Measurements from ENCODE around the gene ARSA. TPM values are rescaled to one million over a fixed set of nuclear protein-coding genes. Genes with fewer than 3 reads are reported as not detected.

The ARSA gene
- total RNA-seq, 1 donor from 2014 or later, result 39.8 TPM

DNA sequence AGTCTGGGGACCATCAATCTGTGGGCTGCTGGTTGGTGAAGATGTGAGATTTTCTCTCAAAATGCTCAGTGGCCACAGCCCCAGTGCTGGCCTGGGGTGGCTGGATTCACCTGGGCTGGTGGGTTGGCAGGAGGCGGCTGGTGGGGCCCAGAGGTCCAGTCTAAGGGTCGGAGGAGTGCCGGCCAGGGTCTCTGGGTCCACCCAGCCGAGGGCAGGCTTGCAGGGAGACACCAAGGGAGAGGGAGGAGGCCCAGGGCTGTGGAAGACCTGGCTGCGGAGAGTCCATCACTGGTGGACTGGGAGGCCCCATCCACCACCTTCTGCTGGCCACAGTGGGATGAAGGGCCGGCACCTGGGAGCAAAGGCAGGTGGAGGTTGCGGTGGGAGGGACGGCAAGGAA is 44.1 kb upstream of the ARSA start:
- Mint-ChIP-seq H3K4me1 (ENCODE audit: low read depth) (peaks cover 9% of the 10 kb centered on the region), H3K9me3 (ENCODE audit: low read depth) (no peaks in the 10 kb centered on the region), H3K27ac (ENCODE audit: unreplicated experiment) (no peak overlapping the region), H3K36me3 (ENCODE audit: low read depth) (no peaks in the 10 kb centered on the region), H3K4me3 (ENCODE audit: unreplicated experiment) (no peak overlapping the region), H3K27me3 (ENCODE audit: low read depth) (peaks cover 10% of the 10 kb centered on the region)
- TF ChIP-seq, protein P1, sequence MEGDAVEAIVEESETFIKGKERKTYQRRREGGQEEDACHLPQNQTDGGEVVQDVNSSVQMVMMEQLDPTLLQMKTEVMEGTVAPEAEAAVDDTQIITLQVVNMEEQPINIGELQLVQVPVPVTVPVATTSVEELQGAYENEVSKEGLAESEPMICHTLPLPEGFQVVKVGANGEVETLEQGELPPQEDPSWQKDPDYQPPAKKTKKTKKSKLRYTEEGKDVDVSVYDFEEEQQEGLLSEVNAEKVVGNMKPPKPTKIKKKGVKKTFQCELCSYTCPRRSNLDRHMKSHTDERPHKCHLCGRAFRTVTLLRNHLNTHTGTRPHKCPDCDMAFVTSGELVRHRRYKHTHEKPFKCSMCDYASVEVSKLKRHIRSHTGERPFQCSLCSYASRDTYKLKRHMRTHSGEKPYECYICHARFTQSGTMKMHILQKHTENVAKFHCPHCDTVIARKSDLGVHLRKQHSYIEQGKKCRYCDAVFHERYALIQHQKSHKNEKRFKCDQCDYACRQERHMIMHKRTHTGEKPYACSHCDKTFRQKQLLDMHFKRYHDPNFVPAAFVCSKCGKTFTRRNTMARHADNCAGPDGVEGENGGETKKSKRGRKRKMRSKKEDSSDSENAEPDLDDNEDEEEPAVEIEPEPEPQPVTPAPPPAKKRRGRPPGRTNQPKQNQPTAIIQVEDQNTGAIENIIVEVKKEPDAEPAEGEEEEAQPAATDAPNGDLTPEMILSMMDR (IDR thresholded peaks at IDR 0.05), result no peak
- peak; percentile 82 for DNase-seq (ENCODE audit: low spot score)

DNA sequence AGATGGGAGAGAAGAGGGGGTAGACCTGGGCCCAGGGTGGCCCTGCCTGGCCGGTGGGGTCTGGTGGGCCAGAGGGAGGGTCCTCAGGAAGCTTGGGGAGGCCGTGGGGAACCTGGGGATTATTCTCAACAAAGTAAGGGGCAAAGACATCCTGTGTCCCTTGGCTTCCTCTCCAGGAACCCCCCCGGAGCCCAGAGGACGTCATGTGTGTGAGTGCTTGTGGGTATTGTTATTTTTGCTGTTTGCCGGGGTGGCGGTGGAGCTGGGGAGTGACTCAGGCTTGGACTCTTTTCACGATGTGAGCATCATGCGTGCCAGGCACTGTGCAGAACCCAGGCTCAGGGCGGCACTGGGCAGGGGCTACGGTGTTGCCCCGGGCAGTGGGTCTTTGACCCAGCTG is 43.7 kb upstream of the ARSA start:
- Mint-ChIP-seq H3K36me3 (ENCODE audit: low read depth) (no peaks in the 10 kb centered on the region), H3K27ac (ENCODE audit: unreplicated experiment) (no peak overlapping the region), H3K9me3 (ENCODE audit: low read depth) (no peaks in the 10 kb centered on the region), H3K4me1 (ENCODE audit: low read depth) (peaks cover 9% of the 10 kb centered on the region), H3K4me3 (ENCODE audit: unreplicated experiment) (no peak overlapping the region), H3K27me3 (ENCODE audit: low read depth) (peaks cover 10% of the 10 kb centered on the region)
- TF ChIP-seq, protein P1 (IDR thresholded peaks at IDR 0.05), result no peak
- peak; percentile 67 for DNase-seq (ENCODE audit: low spot score)

DNA sequence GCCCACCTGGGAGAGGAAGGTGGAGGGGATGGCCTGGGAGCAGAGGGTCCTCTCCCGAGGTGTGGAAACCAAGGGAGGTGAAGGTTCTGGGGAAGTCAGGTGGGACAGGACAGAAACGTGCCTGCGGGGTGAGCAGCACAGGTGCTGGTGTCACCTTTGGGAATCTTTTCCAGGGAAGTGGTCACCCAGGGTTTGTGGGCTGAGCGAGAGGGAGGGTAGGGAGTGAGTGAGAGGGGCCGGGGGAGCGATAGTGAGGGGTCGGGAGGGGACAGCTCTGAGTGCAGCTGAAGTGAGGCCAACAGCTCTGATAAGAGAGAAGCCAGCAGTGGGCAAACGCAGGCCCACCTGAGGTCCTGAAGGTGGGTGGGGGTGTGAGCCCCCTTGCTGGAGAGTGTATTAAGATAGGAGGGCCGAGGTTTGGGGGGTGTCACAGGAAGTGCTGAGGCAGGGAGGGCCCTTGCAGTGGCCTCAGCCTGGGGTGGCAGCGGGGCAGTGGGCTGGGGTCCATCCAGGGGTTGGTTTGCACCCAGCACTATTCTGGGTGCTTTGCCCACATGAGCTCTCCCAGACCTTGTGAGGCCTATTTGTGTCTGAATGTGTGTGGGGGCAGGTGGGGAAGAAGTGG is 43.1 kb upstream of the ARSA start:
- no peaks in the 10 kb centered on the region for H3K9me3 Mint-ChIP-seq (ENCODE audit: low read depth)
- DNase-seq (ENCODE audit: low spot score), result peak; percentile 59
- peaks cover 9% of the 10 kb centered on the region for H3K4me1 Mint-ChIP-seq (ENCODE audit: low read depth)
- H3K4me3 Mint-ChIP-seq (ENCODE audit: unreplicated experiment), result no peak overlapping the region
- no peak overlapping the region for H3K27ac Mint-ChIP-seq (ENCODE audit: unreplicated experiment)
- H3K27me3 Mint-ChIP-seq (ENCODE audit: low read depth), result peaks cover 10% of the 10 kb centered on the region
- H3K36me3 Mint-ChIP-seq (ENCODE audit: low read depth), result no peaks in the 10 kb centered on the region
- TF ChIP-seq, protein P1 (IDR thresholded peaks at IDR 0.05), result no peak

DNA sequence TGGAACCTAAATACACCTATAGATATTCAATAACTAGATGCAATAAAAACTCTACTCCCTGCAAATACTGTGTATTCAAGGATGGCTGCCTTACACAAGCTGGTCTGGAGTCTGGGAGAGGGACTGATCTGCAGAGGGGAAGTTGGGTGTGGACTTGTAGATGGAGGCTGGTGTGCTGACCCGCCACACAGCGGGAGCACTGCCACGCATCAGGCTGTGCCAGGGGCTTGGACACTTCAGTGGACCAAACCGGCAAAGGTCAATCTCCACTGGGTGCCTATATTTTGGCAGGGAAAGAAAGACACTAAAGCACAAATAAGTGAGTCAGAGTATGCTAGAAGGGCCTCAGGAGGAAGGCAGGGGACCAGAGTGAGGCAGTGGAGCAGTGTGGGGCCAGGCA is 42.6 kb upstream of the ARSA start:
- H3K4me1 Mint-ChIP-seq (ENCODE audit: low read depth), result peaks cover 6% of the 10 kb centered on the region
- H3K36me3 Mint-ChIP-seq (ENCODE audit: low read depth), result no peaks in the 10 kb centered on the region
- DNase-seq (ENCODE audit: low spot score), result no peak
- TF ChIP-seq, protein P1 (IDR thresholded peaks at IDR 0.05), result no peak
- H3K9me3 Mint-ChIP-seq (ENCODE audit: low read depth), result no peaks in the 10 kb centered on the region
- H3K27me3 Mint-ChIP-seq (ENCODE audit: low read depth), result peaks cover 8% of the 10 kb centered on the region
- H3K4me3 Mint-ChIP-seq (ENCODE audit: unreplicated experiment), result no peak overlapping the region
- H3K27ac Mint-ChIP-seq (ENCODE audit: unreplicated experiment), result no peak overlapping the region

DNA sequence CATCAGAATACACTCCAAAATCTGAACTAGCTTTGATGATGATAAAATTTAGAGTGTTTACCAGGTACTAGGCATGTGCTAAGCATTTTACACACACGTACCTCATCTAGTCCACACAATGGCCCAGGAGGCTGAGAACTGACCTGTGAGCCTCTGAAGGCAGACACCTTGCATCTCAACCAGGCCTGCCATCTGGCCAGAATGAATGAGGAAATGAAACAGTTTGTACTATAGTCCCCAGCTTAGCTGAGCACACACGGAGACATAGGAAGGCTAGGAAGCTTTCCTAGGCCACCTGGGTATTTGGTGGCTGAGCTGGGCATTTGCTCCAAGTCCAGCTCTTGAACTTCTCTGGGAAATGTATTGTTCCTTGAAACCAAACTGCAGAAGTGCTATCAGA is 37.8 kb upstream of the ARSA start:
- peaks cover 3% of the 10 kb centered on the region for H3K27me3 Mint-ChIP-seq (ENCODE audit: low read depth)
- TF ChIP-seq, protein P1 (IDR thresholded peaks at IDR 0.05), result no peak
- DNase-seq (ENCODE audit: low spot score), result no peak
- H3K36me3 Mint-ChIP-seq (ENCODE audit: low read depth), result no peaks in the 10 kb centered on the region
- H3K4me3 Mint-ChIP-seq (ENCODE audit: unreplicated experiment), result no peak overlapping the region
- no peaks in the 10 kb centered on the region for H3K4me1 Mint-ChIP-seq (ENCODE audit: low read depth)
- no peak overlapping the region for H3K27ac Mint-ChIP-seq (ENCODE audit: unreplicated experiment)
- no peaks in the 10 kb centered on the region for H3K9me3 Mint-ChIP-seq (ENCODE audit: low read depth)
